Kidney capillary endothelial cell (primary cell): ENCODE data around the gene NARS2.

ENCODE experiments used
- DNase-seq: peaks from one replicate; pipeline ENCODE4 v3.0.0-alpha.2; 2018; ENCODE audit warnings: low spot score

NARS2 gene

DNA sequence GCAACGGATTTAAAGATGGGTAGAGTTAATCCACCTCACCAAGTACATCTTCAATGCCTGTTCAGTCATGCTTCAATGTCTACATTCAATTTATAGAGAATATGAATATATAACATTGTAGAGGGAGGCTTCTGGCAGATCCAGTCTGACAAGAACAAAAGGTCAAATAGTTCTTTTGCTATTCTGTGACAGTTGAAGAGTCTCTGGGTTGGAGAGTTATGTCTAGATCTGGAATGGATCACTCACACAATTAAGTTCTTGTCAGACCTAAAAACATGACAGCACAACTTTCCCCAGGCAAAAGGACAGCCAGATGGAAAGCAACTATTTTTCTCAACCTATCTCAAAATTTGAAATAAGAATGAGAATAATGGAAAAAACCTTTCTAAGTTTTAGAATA lies 141.7 kb downstream of the NARS2 start:
- DNase-seq: no peak

GRCh38 chr11:78432058-78432515 lies 142.6 kb downstream of the NARS2 start:
- DNase-seq: no peak

DNA sequence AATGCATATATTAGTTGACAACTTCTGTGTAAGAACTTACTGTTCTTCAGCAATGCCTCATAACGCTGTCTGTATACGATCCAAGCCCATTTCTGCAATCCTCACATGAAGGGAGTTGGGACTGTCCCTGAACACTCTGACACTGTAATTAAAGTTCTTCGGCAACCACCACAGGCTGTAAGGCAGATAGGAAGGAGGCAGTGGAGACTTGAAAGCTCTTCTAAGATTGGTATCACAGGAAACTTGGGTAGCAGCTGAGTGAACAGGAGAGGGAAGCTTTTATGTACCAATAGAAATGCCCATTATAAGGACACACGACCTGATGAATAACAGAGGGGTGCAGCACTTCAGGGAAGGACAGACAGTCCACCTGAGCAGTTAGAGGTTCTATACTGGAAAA lies 145.0 kb downstream of the NARS2 start:
- no peak for DNase-seq

DNA sequence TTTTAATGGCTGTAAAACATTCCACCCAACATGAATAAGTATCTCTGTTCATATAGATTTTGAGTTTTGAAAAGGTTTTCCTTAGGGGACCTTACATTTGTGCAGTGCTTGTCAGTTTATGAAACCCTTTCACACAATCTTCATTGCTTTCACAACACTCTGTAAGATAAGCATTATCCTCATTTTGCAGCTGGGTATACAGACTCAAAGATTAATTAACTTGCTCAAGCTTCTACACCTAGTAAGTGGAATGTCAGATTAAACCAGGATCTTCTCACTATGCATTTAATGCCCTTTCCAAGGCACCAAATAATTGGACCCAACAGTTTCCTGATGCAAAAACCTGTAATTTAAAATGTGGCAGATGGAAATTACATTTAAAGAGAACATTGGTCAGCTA lies 145.5 kb downstream of the NARS2 start:
- DNase-seq: no peak

DNA sequence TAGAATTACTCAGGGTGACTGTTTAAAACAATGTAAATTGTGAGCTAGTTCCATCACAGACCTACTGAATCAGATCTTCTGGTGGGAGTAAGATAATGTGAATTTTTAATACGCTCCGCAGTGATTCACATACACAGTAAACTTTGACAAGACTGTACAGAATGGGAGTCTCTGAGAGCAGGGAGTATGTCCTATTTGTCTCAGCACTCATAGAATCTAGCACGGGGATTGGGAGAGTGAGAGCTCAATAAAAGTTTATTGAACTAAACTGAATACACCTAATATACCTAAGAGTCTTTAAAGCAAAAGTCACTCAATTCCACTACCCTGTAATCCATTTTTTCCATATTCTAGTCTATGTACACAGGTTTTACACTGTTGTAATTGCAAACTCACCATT lies 145.9 kb downstream of the NARS2 start:
- DNase-seq: no peak

GRCh38 chr11:78428266-78428636 lies 146.4 kb downstream of the NARS2 start:
- no peak for DNase-seq

GRCh38 chr11:78427615-78428265 lies 146.9 kb downstream of the NARS2 start:
- DNase-seq: no peak

GRCh38 chr11:78426845-78427244 lies 147.8 kb downstream of the NARS2 start:
- DNase-seq: no peak

- no peak for DNase-seq
Measured at GRCh38 chr11:78425399-78426070, 149.1 kb downstream of the NARS2 start.

- no peak for DNase-seq
Measured at GRCh38 chr11:78424334-78425270, 150.1 kb downstream of the NARS2 start.

GRCh38 chr11:78423241-78423640 lies 151.4 kb downstream of the NARS2 start:
- no peak for DNase-seq

DNA sequence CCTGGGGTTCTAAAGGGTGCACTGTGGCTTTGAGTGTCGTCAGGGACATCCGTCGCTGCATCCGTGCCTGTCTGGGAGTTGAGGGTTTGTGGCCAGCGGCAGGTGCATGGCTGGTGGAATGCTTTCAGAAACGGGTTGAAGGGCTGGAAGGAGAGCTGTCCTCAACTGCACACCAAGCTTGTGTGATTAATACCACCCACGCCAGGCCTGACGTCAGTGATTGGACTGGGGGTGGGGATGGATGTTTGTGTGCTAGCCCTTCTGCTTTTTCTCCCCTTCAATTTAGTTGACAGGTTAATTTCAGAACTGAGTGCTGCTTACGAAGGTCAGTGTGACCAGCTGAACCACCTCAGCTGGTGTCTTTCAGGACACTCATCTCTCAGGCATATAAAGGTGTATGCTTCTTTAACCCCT lies 153.9 kb downstream of the NARS2 start:
- peak; percentile 29 for DNase-seq

DNA sequence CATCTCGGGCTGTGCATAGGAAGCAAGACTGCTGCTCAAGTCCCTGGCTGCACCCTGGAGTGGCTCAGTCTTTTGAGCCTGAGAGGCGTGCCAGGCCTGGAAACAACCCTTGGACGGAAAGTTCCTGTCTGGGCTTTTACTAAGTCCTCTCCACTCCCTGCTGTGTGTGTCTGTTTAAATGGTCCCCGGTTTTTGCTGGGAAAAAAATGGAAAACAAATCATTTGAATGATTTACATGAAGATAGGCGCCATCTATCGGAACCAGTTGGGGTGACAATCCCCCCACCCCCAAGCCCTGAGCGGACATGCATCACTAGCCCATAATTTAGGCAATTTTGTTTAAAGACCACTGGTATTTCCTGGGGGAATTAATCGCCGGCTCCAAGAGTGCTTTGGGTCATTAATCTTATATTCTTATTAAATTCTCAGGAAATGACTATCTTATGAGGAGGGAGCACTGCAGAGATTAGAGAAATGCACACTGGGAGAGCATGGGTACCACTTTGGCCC lies 154.4 kb downstream of the NARS2 start:
- DNase-seq: peak; percentile 68

DNA sequence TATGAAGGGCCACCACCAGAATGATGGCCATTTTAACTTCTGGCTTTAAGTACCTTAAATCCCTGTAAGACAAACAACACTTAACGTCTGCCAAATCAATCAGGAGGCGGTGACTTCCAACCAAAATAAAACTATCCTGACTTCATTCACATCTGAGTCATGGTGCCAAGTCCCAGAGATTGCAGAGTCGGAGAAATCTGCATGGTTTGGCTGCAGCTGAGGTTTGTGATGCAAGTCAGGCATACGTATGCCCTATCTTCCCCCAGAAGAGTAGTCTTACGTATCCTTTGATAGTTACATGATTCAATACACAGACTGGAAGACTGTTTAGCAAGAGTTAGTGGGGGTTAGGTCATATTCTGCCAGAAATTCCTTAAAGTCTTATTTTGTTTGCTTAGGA lies 155.3 kb downstream of the NARS2 start:
- no peak for DNase-seq

- DNase-seq: no peak
Measured at GRCh38 chr11:78418584-78419211, 156.0 kb downstream of the NARS2 start.

- DNase-seq: peak; percentile 64
Measured at GRCh38 chr11:78417888-78418583, 156.6 kb downstream of the NARS2 start.

- no peak for DNase-seq
Measured at GRCh38 chr11:78417175-78417887, 157.3 kb downstream of the NARS2 start, which contains the start of gene GAB2. TSS of gene GAB2 (minus strand) at chr11:78417820. CDS start at chr11:78417720, 100 bp downstream.

GRCh38 chr11:78416285-78417174 lies 158.1 kb downstream of the NARS2 start:
- peak; percentile 82 for DNase-seq

DNA sequence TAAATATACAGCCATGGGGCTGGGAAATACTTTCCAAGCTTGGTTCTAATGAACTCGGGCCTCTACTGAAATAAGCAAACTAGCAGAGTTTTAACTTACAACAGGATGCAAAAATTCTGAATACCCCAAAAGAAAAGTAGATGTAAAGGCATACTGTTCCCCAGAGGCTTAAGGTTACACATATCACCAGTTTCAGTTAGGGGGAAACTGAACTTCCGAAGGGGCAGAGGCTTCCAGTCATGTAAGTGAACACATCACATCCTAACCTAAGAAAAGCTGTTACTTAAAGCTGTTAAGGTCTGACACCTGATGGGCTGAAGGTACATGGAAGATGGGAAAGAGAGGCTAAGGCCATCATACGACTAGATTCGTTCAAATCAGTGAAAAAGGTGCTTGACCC lies 159.3 kb downstream of the NARS2 start:
- no peak for DNase-seq
